GM12874 (cell line): ENCODE measurements around the gene HBP1.

Experiments used
- TF ChIP-seq, protein P1 (sequence below): IDR thresholded peaks from 2 replicates; pipeline ENCODE4 v1.5.1; 2011; ENCODE audit warnings: low read depth, mild to moderate bottlenecking, control low read depth, low read length, moderate library complexity; ENCODE audit not compliant: insufficient read depth

Gene HBP1

DNA sequence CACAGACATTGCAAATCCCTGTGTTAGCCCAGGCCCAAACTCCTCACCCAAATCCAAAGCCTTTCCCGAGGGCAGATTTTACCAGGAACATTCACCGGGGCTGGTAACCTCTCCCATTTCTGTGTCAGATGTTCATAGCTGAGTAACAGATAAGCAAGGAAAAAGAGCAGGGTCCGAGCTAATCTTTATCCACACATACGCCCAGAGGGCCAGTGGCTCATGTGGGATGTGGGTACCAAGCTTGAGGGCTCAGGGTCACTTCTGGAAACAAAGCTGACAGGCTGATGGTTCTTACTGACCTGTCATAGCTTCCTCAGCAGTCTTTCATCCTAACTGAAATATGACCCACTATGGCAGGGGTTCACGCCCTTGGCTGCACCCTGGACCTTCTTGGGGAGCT lies 39.8 kb downstream of the HBP1 start:
- TF ChIP-seq, protein P1, sequence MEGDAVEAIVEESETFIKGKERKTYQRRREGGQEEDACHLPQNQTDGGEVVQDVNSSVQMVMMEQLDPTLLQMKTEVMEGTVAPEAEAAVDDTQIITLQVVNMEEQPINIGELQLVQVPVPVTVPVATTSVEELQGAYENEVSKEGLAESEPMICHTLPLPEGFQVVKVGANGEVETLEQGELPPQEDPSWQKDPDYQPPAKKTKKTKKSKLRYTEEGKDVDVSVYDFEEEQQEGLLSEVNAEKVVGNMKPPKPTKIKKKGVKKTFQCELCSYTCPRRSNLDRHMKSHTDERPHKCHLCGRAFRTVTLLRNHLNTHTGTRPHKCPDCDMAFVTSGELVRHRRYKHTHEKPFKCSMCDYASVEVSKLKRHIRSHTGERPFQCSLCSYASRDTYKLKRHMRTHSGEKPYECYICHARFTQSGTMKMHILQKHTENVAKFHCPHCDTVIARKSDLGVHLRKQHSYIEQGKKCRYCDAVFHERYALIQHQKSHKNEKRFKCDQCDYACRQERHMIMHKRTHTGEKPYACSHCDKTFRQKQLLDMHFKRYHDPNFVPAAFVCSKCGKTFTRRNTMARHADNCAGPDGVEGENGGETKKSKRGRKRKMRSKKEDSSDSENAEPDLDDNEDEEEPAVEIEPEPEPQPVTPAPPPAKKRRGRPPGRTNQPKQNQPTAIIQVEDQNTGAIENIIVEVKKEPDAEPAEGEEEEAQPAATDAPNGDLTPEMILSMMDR = no peak

- TF ChIP-seq, protein P1 = no peak
These were observed 40.8 kb downstream of the HBP1 start for GRCh38 chr7:107209565-107209964.

DNA sequence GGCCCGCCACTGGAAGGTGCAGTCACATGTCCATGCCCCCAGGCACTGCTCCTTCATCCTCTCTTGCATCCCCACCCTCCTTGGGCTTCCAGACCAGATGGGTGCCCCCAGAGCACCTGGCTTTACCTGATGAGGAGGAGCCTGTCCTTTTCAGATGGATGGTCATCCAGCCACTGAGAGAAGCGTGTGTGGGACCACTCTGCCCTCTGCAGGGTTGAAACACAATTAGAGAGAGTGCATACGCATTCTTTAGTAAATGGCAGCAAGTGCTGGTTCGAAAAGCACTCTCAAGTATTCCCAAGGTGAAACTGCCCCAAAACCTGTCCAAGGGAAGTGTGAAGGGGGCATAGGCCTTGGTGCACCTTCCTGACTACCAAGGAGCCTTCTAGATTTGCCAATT lies 41.6 kb downstream of the HBP1 start:
- TF ChIP-seq, protein P1 = no peak

DNA sequence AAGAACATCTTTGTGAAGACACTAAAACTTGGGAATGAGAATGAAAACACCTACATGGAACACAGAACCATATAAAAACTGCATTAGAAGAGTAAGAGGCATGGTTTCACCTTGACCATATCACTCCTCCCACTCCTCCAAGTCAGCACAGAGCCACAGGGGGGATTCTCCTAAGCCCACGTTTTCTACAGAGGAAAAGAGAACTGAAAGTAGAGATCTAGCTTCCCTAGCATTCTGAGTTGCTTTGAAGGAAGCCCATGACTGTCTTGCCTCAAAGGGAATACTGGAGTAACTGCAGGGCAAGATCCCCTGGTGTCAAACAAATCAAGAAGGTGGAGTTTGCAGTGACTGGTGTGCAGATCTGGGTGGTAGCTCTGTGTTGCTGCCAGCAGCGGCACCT lies 43.9 kb downstream of the HBP1 start:
- TF ChIP-seq, protein P1 = no peak

DNA sequence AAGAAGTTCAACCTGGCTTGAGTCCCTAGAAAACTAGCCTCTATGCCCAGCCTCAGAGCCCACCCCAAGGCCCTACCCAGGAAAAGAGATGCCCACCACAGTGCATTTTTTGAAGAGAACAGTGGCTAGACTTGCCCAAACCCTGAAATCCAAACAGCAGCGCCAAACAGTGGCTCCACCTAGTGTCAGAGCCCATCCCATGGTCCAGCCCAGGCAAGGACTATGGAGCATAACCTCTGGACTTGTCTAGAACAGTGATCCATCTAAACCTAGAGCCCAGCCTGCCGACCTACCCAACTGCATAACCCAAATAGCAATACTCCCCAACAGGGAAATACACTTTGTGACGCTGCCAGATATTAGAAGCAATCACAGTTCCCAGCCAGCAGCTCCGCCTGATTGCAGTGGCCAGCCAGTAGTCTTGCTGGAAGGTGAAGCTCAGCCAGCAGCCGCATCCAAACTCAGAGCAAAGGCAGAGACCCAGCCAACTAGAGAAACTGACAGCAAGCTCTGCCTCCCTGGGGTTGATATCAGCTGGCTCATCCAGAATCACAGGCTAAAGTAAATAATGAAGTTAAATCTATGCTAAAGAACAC lies 44.5 kb downstream of the HBP1 start:
- TF ChIP-seq, protein P1 = no peak

DNA sequence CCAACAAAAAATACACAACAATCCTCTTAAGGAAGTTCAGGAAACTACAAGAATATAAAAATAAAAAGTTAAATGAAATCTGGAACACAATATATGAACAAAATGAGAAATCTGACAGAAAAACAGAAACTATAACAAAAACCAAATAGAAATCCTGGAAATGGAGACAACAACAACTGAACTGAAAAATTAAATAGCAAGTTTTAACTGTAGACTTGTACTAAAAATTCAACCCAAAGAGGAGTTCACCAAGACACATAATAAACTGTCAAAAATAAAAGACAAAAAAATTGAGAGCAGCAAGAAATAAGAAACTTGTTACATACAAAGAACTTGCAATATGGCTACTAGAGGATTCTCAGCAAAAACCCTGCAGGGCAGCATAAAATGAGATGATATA lies 45.1 kb downstream of the HBP1 start:
- TF ChIP-seq, protein P1 = no peak

GRCh38 chr7:107219563-107220244 lies 50.9 kb downstream of the HBP1 start:
- TF ChIP-seq, protein P1 = no peak
